Fibroblast of lung (primary cell): ENCODE data around the gene CSGALNACT2. TPM values are rescaled to one million over a fixed set of nuclear protein-coding genes. Genes with fewer than 3 reads are reported as not detected.
A peak's percentile ranks its signal among the peaks of the same experiment; 100 is the strongest.

ENCODE experiments used
- DNase-seq, 2 donors: peaks; one replicate each; pipeline versions ENCODE4 v3.0.0 to v3.0.0-alpha.2; 2010; ENCODE audit warnings: low read depth in 2 of 2
- H2AFZ ChIP-seq: 2 replicates; pipeline ENCODE4 v1.5.1; 2012; ENCODE audit warnings: low read length, control low read depth, inconsistent platforms
- H3K27ac ChIP-seq: 2 replicates; pipeline ENCODE4 v1.5.1; 2011; ENCODE audit warnings: low read length, control low read depth; ENCODE audit not compliant: insufficient read depth
- H3K27me3 ChIP-seq: 2 replicates; pipeline ENCODE4 v1.5.1; 2011; ENCODE audit warnings: mild to moderate bottlenecking, low read length; ENCODE audit not compliant: control insufficient read depth, insufficient read depth
- H3K36me3 ChIP-seq: 2 replicates; pipeline ENCODE4 v1.5.1; 2011; ENCODE audit warnings: low read length; ENCODE audit not compliant: control insufficient read depth, insufficient read depth
- H3K4me1 ChIP-seq: 2 replicates; pipeline ENCODE4 v1.5.1; 2011; ENCODE audit warnings: low read length; ENCODE audit not compliant: control insufficient read depth, insufficient read depth; ENCODE audit errors: extremely low read depth
- H3K4me2 ChIP-seq: 2 replicates; pipeline ENCODE4 v1.5.1; 2011; ENCODE audit warnings: low read length, control low read depth; ENCODE audit not compliant: insufficient read depth; ENCODE audit errors: extremely low read depth
- H3K4me3 ChIP-seq, 4 experiments: fragments of 200-600 bp in 1 of 4; sonication (generic) in 1 of 4; replicated peaks in 1 of 4; 2 replicates each; pipeline ENCODE4 v1.5.1; 2011 to 2016; ENCODE audit warnings: low read length in 4 of 4, low read depth in 3 of 4, mild to moderate bottlenecking in 3 of 4, control low read depth in 2 of 4, inconsistent platforms in 1 of 4, mixed read lengths in 1 of 4; ENCODE audit not compliant: insufficient read depth in 1 of 4; ENCODE audit errors: control extremely low read depth in 1 of 4
- H3K79me2 ChIP-seq: 2 replicates; pipeline ENCODE4 v1.5.1; 2012; ENCODE audit warnings: mild to moderate bottlenecking, low read length, inconsistent platforms; ENCODE audit not compliant: control insufficient read depth, insufficient read depth
- H3K9ac ChIP-seq: 2 replicates; pipeline ENCODE4 v1.5.1; 2011; ENCODE audit warnings: mild to moderate bottlenecking, low read length, control low read depth; ENCODE audit not compliant: insufficient read depth
- H3K9me3 ChIP-seq: 2 replicates; pipeline ENCODE4 v1.5.1; 2012; ENCODE audit warnings: low read depth, low read length; ENCODE audit not compliant: control insufficient read depth, insufficient read depth
- H4K20me1 ChIP-seq: 2 replicates; pipeline ENCODE4 v1.5.1; 2011; ENCODE audit warnings: low read length; ENCODE audit not compliant: control insufficient read depth, insufficient read depth; ENCODE audit errors: extremely low read depth
- CTCF ChIP-seq, 2 donors: IDR thresholded peaks in 1 of 2; conservative IDR thresholded peaks in 1 of 2; 1 replicate in 1 of 2; 2 replicates in 1 of 2; pipeline ENCODE4 v1.5.1; 2011 to 2012; ENCODE audit warnings: low read length in 2 of 2, control low read depth in 1 of 2, inconsistent platforms in 1 of 2, low read depth in 1 of 2, mild to moderate bottlenecking in 1 of 2
- EZH2 ChIP-seq: IDR thresholded peaks from 2 replicates; pipeline ENCODE4 v1.5.1; 2012; ENCODE audit warnings: low read length, control low read depth, mild to moderate bottlenecking; ENCODE audit errors: missing control alignments
- polyA plus RNA-seq, 2 donors: library from polyadenylated mRNA; depleted of rRNA in 1 of 2; stranded (reverse) in 1 of 2; unstranded in 1 of 2; fragments of >200 nt; gene quantifications; 2 replicates each; pipeline ENCODE4 v1.2.1, GENCODE V29; 2011 to 2012; ENCODE audit warnings: missing spikeins in 1 of 2
- total RNA-seq: library from RNA; depleted of rRNA; stranded (reverse); fragments of >200 nt; gene quantifications from 2 replicates; pipeline ENCODE4 v1.2.1, GENCODE V29; 2014

The CSGALNACT2 gene
- total and polyA plus RNA-seq, 2 donors (not counting 1 experiment from before 2014, with no cell fraction given), result 38.6 to 46.9 TPM

- no peak overlapping the region for H3K4me3 ChIP-seq
- H2AFZ ChIP-seq, result no peak overlapping the region
- no peaks in the 10 kb centered on the region for H3K79me2 ChIP-seq
- H3K4me2 ChIP-seq, result no peak overlapping the region
- no peaks in the 10 kb centered on the region for H3K27me3 ChIP-seq
- no peak overlapping the region for H3K9ac ChIP-seq
- peaks cover 13% of the 10 kb centered on the region for H3K4me1 ChIP-seq
- H3K9me3 ChIP-seq, result no peaks in the 10 kb centered on the region
- no peaks in the 10 kb centered on the region for H3K36me3 ChIP-seq
- DNase-seq, result no peak
- TF ChIP-seq CTCF (conservative IDR thresholded peaks at IDR 0.05 in 1 of 2, IDR thresholded peaks at IDR 0.05 in 1 of 2; ENCODE audit: low read depth in 1 of 2, low read length in 2 of 2), result no peak
- no peak for TF ChIP-seq EZH2
- H4K20me1 ChIP-seq, result no peaks in the 10 kb centered on the region
- H3K27ac ChIP-seq, result no peak overlapping the region
Observed at GRCh38 chr10:43131256-43131655, 7.0 kb upstream of the CSGALNACT2 start.

GRCh38 chr10:43131906-43132305 lies 6.3 kb upstream of the CSGALNACT2 start:
- Histone ChIP-seq H3K4me3 (no peak overlapping the region), H4K20me1 (no peaks in the 10 kb centered on the region), H3K4me1 (peaks cover 13% of the 10 kb centered on the region), H3K9me3 (no peaks in the 10 kb centered on the region), H3K4me2 (no peak overlapping the region), H3K36me3 (no peaks in the 10 kb centered on the region), H3K79me2 (peaks cover 2% of the 10 kb centered on the region), H3K9ac (no peak overlapping the region), H3K27ac (no peak overlapping the region), H2AFZ (no peak overlapping the region), H3K27me3 (no peaks in the 10 kb centered on the region)
- TF ChIP-seq EZH2, result no peak
- DNase-seq, result no peak

- Histone ChIP-seq H3K9me3 (no peaks in the 10 kb centered on the region), H4K20me1 (no peaks in the 10 kb centered on the region), H3K27me3 (no peaks in the 10 kb centered on the region), H3K27ac (no peak overlapping the region), H3K4me1 (peaks cover 13% of the 10 kb centered on the region), H3K79me2 (peaks cover 2% of the 10 kb centered on the region), H3K36me3 (no peaks in the 10 kb centered on the region), H3K4me2 (no peak overlapping the region), H2AFZ (no peak overlapping the region), H3K4me3 (no peak overlapping the region), H3K9ac (no peak overlapping the region)
- DNase-seq, result peak in 1 of 2 donors; percentile 21
- TF ChIP-seq EZH2, result no peak
Observed at GRCh38 chr10:43132867-43133787, 5.1 kb upstream of the CSGALNACT2 start.
